ENCODE data around the gene PPP1R7. TPM values are rescaled to one million over a fixed set of nuclear protein-coding genes. Genes with fewer than 3 reads are reported as not detected.

PPP1R7 gene
- total and polyA plus RNA-seq, 2 of the 4 experiments (the other 2 are of a cell fraction), result 60.8 to 70.0 TPM

GRCh38 chr2:241156971-241157441 is 6.7 kb downstream of the PPP1R7 start:
- H4K5ac ChIP-seq (ENCODE audit: low read depth, low read length), result no peak overlapping the region
- H3K18ac ChIP-seq (ENCODE audit: low read depth, low read length), result no peak overlapping the region
- no peak overlapping the region for H3K14ac ChIP-seq (replicated peaks; ENCODE audit: low read depth, low read length)
- H3K23ac ChIP-seq (ENCODE audit: low read depth, low read length), result peak overlapping the region; percentile 37; the same call in 1 of the 2 replicates
- TF ChIP-seq RCOR1 (IDR thresholded peaks at IDR 0.05; ENCODE audit: insufficient replicate concordance, low read length) (no peak), NFE2L2 (IDR thresholded peaks at IDR 0.05; ENCODE audit: low read depth, low read length) (no peak), SMC3 (IDR thresholded peaks at IDR 0.05; ENCODE audit: low read depth, low read length) (no peak), FOS (IDR thresholded peaks at IDR 0.05; ENCODE audit: low read depth, low read length) (no peak), CEBPB (IDR thresholded peaks at IDR 0.05; ENCODE audit: low read depth, low read length) (no peak), CTCF (conservative IDR thresholded peaks at IDR 0.05; ENCODE audit: low read depth, low read length) (no peak)
- no TSS peak for BruUV-seq (replicated peaks)
- H2BK120ac ChIP-seq (ENCODE audit: low read depth, low read length), result no peak overlapping the region
- H3K27ac ChIP-seq (ENCODE audit: insufficient read depth, low read length), result no peak overlapping the region
- H2BK15ac ChIP-seq (ENCODE audit: low read depth, low read length), result no peak overlapping the region
- peak overlapping the region; percentile 43; the same call in 1 of the 2 replicates for H2AK5ac ChIP-seq (ENCODE audit: low read depth, low read length)
- WGBS, 2 experiments (ENCODE audit: extremely low coverage in 2 of 2, insufficient read length in 1 of 2), result no CpG with 5 or more reads among the region's 5 CpGs
- no peak for DNase-seq
- no peak overlapping the region for H3K56ac ChIP-seq (ENCODE audit: extremely low read depth, insufficient read depth, low read length)
- peak overlapping the region; percentile 19; the same call in 1 of the 2 replicates for H3K4ac ChIP-seq (ENCODE audit: low read depth, low read length)
- no peak overlapping the region for H4K91ac ChIP-seq (ENCODE audit: insufficient read depth, low read depth, low read length)
- no peak overlapping the region for H2BK5ac ChIP-seq (ENCODE audit: low read depth, low read length, poor library complexity, severe bottlenecking)
- dilution Hi-C loops (cut with HindIII; ENCODE audit: low sequenced_read_pairs, unreplicated experiment), result no loop called here
- in situ Hi-C loops (cut with MboI; ENCODE audit: low sequenced_read_pairs), result no loop called here
- no peaks in the 10 kb centered on the region for H3K27me3 ChIP-seq (ENCODE audit: control insufficient read depth, insufficient read depth, low read length)
- no peak overlapping the region for H2AFZ ChIP-seq (replicated peaks; ENCODE audit: low read length, poor library complexity)
- H3K4me1 ChIP-seq (ENCODE audit: control insufficient read depth, insufficient read depth, low read length), result peaks cover 5% of the 10 kb centered on the region
- H4K8ac ChIP-seq (ENCODE audit: low read depth in 2 of 2, low read length in 2 of 2), result no peak overlapping the region
- no peak overlapping the region for H3K4me3 ChIP-seq (ENCODE audit: insufficient read depth, low read depth, low read length)
- peaks cover 30% of the 10 kb centered on the region for H3K36me3 ChIP-seq (ENCODE audit: control insufficient read depth, insufficient read depth, low read length)
- H4K20me1 ChIP-seq (ENCODE audit: insufficient read depth, low read length), result peaks cover 17% of the 10 kb centered on the region
- ChIA-PET POLR2A (ENCODE audit: unreplicated experiment) (no interaction called here), CTCF (no interaction called here)
- H3K9ac ChIP-seq (ENCODE audit: low read depth, low read length), result no peak overlapping the region
- no peak overlapping the region for H3K4me2 ChIP-seq (ENCODE audit: low read depth, low read length)
- peaks cover 18% of the 10 kb centered on the region for H3K9me1 ChIP-seq (ENCODE audit: insufficient read depth, low read length)
- H3K79me1 ChIP-seq (ENCODE audit: low read depth in 1 of 2, low read length in 2 of 2), result peaks cover 8 to 42% of the 10 kb centered on the region in 2 experiments
- no peaks in the 10 kb centered on the region for H3K9me3 ChIP-seq (ENCODE audit: control insufficient read depth, insufficient read depth, low read length)
- ATAC-seq (ENCODE audit: low read depth), result no peak
- no peak overlapping the region for H2BK20ac ChIP-seq (ENCODE audit: low read depth, low read length)
- no peak overlapping the region for H2AK9ac ChIP-seq (replicated peaks; ENCODE audit: low read depth, low read length, poor library complexity)
- intact Hi-C loops (cut with micrococcal nuclease), result no loop called here

Measured in IMR-90 (cell line).